H1 (cell line): ENCODE data around the gene RBM20. TPM values are rescaled to one million over a fixed set of nuclear protein-coding genes. Genes with fewer than 3 reads are reported as not detected.

Experiments
- CHD2 ChIP-seq: IDR thresholded peaks from 2 replicates; pipeline ENCODE4 v1.6.1; 2012; ENCODE audit warnings: low read length, improper control_type of control experiment
- FOSL1 ChIP-seq: IDR thresholded peaks from 2 replicates; pipeline ENCODE4 v1.6.1; 2011; ENCODE audit warnings: mild to moderate bottlenecking, low read depth, low read length, moderate library complexity; ENCODE audit not compliant: insufficient read depth
- MAFK ChIP-seq: IDR thresholded peaks from 2 replicates; pipeline ENCODE4 v1.6.1; 2012; ENCODE audit warnings: low read depth, mild to moderate bottlenecking, improper control_type of control experiment, low read length
- RBBP5 ChIP-seq: IDR thresholded peaks from 2 replicates; pipeline ENCODE4 v1.7.1; 2012; ENCODE audit warnings: low read depth, mild to moderate bottlenecking, inconsistent platforms, low read length, moderate library complexity, borderline replicate concordance
- RNF2 ChIP-seq: fragments of 200-900, 300-1000 bp; sonication (generic); IDR thresholded peaks from 2 replicates; pipeline ENCODE4 v1.7.1; 2016; ENCODE audit warnings: borderline replicate concordance, low read depth, mild to moderate bottlenecking, antibody characterized with exemption, low read length; ENCODE audit not compliant: poor library complexity, severe bottlenecking; ENCODE audit errors: missing control alignments
- SIN3A ChIP-seq, 2 experiments: IDR thresholded peaks in 1 of 2; conservative IDR thresholded peaks in 1 of 2; 2 replicates each; pipeline ENCODE4 v1.6.1; 2011 to 2012; ENCODE audit warnings: low read length in 2 of 2, improper control_type of control experiment in 1 of 2, low read depth in 1 of 2, mild to moderate bottlenecking in 1 of 2
- SP2 ChIP-seq: IDR thresholded peaks from 2 replicates; pipeline ENCODE4 v1.6.1; 2012; ENCODE audit warnings: mild to moderate bottlenecking, low read length, inconsistent platforms
- polyA plus RNA-seq, 7 experiments: library from polyadenylated mRNA; depleted of rRNA in 3 of 7; stranded (reverse) in 5 of 7; unstranded in 2 of 7; fragments of >200 nt in 5 of 7; fragments of 200-250 nt in 2 of 7; gene quantifications; 1 replicate in 5 of 7; 2 replicates in 1 of 7; 4 replicates in 1 of 7; pipeline versions ENCODE4 v1.2.1 to v1.2.3, GENCODE V29; 2011 to 2013; ENCODE audit warnings: missing spikeins in 2 of 7, mixed read lengths in 2 of 7
- total RNA-seq: library from RNA; stranded (reverse); fragmentation: NEBNext Ultra II Directional; extraction: Animal tissue kit (Norgen Biotek cat#: 25700); gene quantifications from 2 replicates; pipeline ENCODE4 v1.2.1, GENCODE V29; 2021
- TF ChIP-seq, protein P1 (sequence below): IDR thresholded peaks from 2 replicates; pipeline ENCODE4 v1.6.1; 2012; ENCODE audit warnings: inconsistent platforms

Gene RBM20
- total and polyA plus RNA-seq, 2 of the 8 experiments (the other 6 are each of a cell fraction or from before 2014, with no cell fraction given) = 0.05 to 0.63 TPM

- TF ChIP-seq RBBP5 = peak; percentile 40; the same call in 1 of the 2 replicates
- no peak for TF ChIP-seq SP2
- TF ChIP-seq, protein P1, sequence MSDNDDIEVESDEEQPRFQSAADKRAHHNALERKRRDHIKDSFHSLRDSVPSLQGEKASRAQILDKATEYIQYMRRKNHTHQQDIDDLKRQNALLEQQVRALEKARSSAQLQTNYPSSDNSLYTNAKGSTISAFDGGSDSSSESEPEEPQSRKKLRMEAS = 0 out of 2 replicates have a peak, but pooled peaks have one; percentile 9
- TF ChIP-seq FOSL1 = no peak
- no peak for TF ChIP-seq CHD2
- TF ChIP-seq SIN3A (conservative IDR thresholded peaks at IDR 0.05 in 1 of 2, IDR thresholded peaks at IDR 0.05 in 1 of 2; ENCODE audit: low read depth in 1 of 2, low read length in 2 of 2) = 0 out of 4 replicates have a peak, but pooled peaks of 1 of the 2 experiments have one; percentile 22
- TF ChIP-seq RNF2 = peak; percentile 30
- no peak for TF ChIP-seq MAFK
These were observed at the start of gene RBM20 (continued) for GRCh38 chr10:110643653-110644597.
